ENCODE results near the gene LTBP1.

LTBP1 gene

DNA sequence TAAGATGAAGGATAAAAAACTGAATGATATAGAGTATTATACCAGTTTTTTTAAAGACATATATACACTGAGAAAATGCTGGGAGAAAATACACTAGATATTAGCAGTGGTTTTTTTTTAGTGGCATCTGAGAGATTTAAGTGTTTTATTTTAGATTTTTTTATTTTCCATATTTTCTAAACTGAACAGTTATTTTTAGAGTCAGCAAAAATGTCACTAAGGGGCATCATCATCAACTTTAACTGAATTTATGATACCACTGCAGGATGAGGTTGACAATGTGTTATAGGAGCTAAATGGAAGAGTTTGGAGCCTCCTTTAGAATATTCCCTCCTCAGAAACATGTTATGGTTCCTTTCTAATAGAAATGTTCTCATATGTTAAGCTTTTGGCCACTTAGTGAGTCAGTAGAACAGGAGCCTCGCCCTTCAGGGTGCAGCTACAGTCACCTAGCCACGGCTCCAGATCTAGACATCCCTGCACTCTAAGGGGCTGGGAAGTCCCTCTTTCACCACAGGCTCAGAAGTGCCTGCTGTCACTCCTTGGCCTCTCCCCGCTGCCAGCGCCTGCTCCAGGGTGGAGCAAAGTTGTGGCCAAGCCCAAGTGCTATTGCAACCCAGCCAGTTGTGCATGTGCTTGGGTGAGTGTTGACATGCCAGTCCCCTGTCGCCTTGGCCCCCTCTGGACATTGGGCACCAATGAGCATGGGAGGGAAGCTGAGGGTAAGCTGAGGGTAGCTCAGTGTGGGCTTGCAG is 319.0 kb downstream of the LTBP1 start:
- no peak for DNase-seq (ENCODE audit: low read depth in 2 of 2)

DNA sequence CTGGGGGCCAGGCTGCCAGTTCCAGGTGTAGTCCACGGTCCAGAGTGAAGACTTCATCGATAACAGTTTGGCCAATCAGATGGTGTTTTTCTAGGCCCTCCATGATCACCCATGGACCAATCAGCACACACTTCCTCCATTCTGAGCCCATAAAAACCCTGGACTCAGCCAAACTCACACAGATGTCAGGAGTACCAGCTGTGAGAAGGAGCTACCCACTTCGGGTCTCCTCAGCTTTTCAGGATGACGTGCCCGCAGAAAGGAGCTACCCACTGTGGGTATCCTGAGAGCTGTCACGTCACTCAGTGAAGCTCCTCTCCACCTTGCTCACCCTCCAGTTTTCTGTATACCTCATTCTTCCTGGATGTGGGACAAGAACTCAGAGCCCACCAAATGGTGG is 319.7 kb downstream of the LTBP1 start:
- no peak for DNase-seq (ENCODE audit: low read depth in 2 of 2)

DNA sequence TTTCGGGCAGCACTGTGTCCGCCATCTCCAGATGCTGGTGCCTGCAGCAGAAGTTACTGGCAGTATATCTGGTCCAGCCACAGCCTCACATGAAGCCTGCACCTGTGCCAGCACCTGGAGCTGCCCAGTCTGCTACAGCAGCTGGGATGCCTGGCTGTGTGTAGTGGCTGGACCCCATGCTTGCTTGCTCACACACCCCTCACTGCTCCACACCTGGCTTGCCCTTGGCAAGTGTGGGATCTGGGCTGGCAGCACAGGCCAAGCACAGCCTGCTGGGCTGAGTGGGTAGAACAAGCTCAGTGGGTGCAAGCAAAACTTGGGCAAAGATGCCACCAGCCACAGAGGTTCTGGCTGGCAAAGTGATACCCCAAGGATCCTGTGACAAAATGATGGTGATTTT is 320.3 kb downstream of the LTBP1 start:
- DNase-seq (ENCODE audit: low read depth in 2 of 2): no peak

DNA sequence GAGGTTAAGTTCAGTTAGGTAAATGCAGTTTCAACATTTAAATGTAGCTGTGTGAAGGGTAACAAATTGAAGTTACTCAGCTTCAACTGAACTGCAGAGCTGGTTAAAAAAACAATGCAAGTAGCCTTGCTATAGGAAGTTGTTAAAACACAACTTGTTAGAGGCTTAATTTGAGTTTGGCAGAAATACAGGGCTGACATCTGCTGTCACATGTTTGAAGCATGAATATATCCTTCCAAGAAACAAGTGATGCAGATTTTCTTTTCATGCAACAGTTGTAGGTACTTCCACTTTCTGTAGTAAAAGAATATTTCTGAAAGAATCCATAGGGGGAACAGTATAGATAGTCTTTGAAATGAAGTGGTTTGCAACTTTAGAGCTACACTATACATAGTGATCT is 321.0 kb downstream of the LTBP1 start:
- no peak for DNase-seq (ENCODE audit: low read depth in 2 of 2)

DNA sequence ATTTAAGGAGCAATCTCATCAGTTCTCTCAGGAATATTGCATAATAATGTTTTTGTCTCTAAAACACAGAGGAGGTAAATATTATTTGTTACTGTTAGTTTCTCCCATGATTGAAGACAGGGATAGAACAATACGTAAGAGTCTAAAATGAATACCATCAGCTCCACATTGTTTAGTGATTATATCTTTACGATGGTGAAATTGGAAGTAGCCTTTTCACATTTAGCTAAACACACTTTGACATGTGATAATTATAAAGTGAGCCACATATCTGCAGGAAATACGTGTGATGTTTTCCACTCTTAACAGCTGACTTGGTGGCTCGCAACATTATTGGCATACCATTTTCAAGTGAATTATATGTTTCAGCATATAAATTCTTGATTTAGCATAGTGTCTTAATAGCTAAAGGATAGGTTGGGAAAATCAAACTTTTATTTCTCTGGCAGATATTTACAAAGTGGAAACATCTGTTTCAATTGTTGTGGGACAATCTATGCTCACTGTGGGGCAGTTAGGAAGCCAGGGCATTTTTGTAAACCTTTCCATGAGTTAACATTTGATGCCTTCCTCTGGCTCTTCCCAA is 321.6 kb downstream of the LTBP1 start:
- DNase-seq (ENCODE audit: low read depth in 2 of 2): peak; percentile 61 to 62

DNA sequence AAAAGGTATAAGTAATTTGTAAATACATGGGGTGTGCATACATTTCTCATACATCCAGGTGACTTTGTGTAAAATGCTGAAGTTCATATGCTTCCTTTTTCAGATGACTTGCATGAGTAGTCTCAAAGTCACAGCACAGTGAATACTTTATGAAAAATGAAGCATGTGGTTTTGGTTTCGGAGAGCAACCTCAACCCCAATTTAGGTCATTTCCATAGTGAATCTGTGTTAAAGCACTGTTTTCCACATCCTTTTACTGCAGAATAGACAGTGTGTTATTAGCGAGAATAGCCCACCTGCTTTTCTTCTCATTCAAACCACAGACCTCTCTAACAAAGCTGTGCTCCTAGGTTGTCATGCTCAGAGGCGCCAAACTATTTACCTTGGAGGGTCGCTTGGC is 325.2 kb downstream of the LTBP1 start:
- DNase-seq (ENCODE audit: low read depth in 2 of 2): no peak

DNA sequence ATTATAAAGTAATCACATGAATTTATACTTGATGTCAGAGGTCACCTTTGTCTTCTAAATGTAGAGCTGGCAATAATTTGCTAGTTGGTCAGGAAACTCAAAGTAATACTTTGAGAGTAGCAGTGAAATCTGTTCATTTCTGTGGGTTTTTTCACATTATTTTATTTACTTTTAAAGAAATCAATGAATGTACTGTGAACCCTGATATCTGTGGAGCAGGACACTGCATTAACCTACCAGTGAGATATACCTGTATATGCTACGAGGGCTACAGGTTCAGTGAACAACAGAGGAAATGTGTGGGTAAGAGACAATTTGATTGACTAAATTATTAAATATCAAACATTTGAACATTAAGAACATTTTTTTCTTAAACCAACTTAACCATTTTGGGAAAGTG is 326.7 kb downstream of the LTBP1 start:
- DNase-seq (ENCODE audit: low read depth in 2 of 2): no peak

DNA sequence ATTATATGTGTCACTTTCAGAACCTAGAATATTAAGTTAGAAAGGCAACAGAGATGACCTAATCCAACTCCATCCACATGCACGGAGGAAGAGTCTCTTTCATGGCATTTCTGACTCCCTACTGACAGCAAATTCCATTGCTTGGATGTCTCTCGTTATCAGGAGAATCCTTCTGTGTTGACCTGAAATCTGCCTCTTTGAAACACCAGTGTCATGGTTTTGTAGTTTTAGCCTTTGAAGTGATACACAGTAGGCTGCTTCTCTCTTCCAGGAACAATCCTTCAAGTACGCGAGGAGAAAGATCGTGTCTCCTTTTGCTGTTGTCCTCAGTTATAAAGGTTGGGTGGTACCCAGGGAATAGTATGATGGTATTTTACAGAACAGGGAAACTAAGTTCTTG is 327.8 kb downstream of the LTBP1 start:
- no peak for DNase-seq (ENCODE audit: low read depth in 2 of 2)

DNA sequence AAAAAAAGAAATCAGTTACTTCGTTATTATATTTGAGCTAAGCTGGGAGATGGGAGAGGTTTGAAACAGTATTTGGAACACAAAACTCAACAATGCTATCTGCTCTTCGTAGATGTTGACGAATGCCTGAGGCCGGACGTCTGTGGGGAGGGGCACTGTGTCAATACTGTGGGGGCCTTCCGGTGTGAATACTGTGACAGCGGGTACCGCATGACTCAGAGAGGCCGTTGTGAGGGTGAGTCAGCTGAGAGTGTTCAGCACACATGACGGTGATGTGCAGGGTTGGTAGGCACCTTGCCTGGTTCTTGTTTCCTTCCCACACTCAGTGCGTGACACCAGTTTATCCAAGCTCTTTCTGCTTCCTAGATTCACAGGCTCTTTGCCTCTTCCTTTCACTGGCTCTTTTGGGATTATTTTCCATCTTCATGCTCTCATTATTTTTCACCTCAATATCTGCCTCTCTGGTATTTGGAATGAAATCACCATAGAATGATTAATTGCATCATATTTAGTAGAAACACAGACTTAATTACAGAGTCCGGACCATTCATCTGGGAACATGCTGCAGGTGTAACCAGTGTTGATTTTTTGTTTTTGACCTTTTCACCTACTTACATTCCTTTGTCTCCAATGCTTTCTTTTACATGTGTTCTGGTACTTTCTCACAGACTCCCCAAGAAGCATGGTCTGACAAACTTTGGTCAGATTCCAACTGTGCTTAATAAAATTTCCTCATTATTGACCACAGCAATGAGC is 329.1 kb downstream of the LTBP1 start:
- no peak for DNase-seq (ENCODE audit: low read depth in 2 of 2)

DNA sequence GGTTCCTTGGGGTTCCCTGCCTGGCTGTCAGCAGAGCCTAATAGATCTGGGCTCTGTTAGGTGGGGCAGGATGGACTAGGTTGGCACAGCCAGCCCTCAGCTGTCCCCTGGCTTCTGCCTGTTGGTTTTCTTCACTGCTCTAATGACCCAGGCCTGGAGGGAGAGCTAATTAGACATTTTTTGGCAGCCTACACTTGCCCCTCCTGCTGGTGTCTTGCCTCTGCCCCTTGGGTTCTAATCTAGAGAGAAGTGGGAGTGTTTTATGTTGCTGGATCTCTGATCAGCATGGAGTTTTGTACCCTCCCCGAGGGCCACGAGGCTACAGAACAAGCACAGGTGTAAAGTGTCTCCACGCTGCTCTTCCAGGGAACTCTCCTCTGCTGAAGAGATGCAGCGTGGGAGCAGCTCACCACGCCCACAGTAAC is 330.3 kb downstream of the LTBP1 start:
- no peak for DNase-seq (ENCODE audit: low read depth in 2 of 2)

DNA sequence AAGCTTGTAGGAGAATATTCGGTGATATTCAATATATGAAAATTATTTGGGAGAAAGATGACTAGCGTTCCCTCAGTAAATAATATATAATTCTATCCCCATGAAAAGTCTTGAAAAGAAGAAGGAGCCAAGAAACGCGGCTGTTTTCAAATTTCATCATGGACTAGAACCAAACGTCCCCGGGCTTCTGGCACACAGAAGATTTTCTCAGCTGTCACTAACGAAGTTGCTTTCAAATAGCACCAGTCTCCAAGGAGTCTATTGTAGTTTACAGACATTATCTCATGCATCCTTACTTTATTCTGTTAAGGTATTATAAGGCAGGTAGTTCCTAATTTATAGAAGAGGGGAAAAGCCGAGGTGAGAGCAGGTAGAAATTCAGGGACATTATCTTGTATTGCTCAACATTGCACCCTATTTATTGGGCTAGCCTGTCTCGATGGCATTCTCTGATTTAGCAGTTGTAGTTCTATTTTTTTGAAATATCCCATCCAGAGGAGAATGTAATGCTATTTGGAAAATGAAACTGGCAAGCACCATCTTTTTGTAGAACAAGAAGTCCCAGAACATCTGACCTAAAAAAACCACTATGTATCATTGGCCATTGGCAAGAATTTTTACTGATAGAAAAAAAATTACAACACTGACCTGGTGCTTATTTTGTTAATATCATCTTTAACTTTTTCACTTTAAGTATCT is 331.6 kb downstream of the LTBP1 start:
- DNase-seq (ENCODE audit: low read depth in 2 of 2): no peak

DNA sequence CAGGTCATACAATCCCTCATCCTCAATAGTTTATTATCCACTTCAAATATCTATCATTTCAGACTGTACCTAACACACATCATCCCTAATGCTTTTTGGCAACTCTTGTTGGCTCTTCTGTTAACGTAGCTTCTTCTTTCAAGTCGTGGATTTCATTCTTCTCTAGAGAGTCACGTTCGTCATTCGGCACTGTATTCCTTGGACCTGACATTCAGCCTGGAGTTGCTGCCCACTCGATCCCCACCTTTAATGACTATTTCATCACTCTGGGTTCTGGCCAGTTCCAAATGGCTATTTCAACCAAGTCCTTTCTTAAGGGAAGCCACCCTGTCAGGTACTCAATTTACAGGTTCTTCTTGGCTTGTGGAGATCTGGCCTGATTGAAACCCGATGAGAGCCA is 337.5 kb downstream of the LTBP1 start:
- DNase-seq (ENCODE audit: low read depth in 2 of 2): no peak

DNA sequence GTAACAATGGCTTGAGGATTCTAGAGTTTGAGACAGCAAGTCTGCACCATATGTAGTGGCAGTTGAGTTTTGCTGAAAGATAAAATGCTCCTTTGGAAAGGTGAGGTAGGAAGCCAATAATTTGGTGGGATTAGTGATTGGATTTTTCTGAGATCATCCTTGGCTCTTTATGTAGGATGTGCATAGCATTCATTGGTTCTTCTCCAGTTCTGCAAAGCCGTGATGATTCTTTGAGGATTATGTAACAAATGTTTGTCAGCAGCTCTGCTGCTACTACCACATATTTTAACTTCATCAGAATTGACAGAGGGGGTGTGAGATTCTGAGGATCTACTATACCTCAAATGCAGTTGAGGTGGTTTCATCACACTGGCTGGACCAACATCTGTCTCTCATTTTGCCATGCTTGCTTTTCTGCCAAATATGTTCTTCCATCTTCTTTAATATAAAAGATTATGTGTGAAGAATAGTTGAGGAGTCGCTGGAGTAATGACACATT is 340.8 kb downstream of the LTBP1 start:
- peak; percentile 84 to 89 for DNase-seq (ENCODE audit: low read depth in 2 of 2)

DNA sequence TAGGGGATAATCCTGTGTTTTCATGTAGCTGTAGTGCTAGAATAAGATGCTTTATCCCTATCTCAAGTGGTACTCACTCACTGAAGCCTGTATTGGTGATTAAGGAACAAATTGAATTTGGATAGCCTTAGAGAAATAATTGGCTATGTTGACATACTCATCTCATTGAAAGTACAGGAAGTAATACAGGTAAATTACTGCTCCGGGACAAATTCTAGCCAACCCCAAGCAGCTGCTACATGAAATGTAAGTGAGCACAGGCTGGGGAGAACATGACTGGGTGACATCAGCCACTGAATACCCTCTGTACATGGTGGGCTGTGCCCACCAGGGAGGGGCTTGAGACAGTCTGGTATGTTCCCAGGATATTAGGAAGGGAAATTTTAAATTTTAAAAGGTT is 341.3 kb downstream of the LTBP1 start:
- no peak for DNase-seq (ENCODE audit: low read depth in 2 of 2)

DNA sequence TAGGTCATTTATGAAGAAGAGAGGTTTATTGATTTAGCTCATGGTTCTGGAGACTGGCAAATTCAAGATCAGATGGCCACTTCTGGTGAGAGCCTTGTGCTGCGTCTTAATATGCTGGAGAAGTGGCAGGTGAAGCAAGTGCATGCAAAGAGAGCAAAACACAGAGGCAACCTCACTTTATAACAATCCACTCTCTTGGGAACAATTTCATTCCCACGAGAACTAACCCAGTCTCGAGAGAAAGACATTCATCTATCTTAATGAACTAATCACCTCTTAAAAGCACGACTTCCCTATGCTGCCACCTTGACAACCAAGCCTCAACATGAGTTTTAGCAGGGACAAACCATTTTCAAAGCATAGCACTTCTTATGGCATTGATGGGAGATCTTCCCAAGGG is 343.2 kb downstream of the LTBP1 start:
- no peak for DNase-seq (ENCODE audit: low read depth in 2 of 2)

DNA sequence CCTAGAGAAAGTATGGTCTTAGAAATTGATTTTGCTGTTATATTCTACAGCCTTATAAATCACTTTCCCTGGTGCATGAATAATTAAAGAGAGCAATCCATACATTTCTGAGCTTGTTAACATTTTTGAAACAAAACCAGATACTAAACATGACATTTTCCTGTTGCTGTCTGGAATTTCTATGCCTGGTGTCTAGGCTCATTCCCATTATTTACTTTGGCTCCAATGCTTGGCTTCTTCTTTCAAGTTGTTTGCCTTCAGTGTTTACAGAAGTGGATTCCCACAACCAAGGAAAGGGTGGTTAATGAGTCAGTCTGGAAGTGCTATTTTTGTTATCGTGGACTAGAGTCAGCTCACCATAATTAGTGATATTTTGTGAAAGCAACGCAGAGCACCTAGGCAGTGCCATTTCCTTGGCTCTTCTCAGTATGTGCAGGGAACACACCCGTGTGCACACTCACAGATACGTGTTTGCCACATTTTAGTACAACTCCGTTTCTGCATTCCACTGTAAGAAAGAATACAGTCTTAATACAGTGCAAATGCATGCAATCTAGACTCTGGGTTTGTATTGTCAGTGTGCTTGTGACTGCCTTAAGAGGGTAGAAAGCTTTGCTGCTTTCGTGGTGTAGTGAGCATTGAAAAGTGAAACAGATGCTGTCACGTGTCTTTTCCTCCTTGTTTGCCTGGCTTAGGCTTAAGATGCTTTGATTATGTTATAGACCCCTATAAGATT is 344.7 kb downstream of the LTBP1 start:
- peak; percentile 84 for DNase-seq (ENCODE audit: low read depth in 2 of 2)

DNA sequence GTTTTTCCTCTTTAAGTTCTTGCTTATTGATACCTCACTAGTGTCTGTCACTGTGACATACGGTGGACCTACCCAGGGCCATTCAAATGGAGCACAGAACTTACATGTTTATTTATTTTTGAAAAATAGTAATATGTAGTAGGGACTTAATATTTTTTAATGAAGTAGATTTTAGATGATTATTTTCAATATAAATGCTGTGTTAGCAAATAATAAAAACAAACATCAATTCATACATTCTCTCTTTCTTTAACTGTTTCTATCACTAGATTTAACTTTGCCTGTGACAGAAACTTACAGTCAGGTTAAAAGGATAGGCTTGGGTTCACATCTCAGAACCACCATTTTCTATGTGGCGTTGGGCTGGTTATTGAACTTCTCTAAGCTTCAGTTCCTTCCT is 345.3 kb downstream of the LTBP1 start:
- no peak for DNase-seq (ENCODE audit: low read depth in 2 of 2)

DNA sequence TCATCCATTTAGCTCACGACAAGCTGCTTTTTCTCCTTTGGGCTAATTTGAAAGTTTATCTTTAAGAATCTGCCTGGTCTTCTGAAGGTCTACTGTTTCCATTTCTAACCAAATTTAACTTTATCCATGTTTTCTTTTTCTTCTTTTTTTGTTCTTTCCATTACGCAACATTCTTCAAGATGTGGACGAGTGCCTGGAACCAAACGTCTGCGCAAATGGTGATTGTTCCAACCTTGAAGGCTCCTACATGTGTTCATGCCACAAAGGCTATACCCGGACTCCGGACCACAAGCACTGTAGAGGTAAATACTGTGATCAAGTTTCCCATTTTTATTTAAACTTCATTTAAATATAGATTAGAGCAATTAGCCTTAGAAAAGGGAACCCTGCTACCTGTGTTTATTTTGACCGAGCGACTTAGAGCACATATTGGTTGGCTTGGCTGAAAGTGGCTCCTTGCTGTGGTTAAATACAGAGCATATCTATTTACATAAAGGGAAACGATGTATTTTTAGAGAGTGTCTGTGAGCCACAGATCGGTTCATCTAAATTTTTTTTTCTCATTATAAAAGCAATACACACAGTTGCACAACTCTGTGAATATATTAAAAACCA is 346.3 kb downstream of the LTBP1 start:
- DNase-seq (ENCODE audit: low read depth in 2 of 2): no peak

DNA sequence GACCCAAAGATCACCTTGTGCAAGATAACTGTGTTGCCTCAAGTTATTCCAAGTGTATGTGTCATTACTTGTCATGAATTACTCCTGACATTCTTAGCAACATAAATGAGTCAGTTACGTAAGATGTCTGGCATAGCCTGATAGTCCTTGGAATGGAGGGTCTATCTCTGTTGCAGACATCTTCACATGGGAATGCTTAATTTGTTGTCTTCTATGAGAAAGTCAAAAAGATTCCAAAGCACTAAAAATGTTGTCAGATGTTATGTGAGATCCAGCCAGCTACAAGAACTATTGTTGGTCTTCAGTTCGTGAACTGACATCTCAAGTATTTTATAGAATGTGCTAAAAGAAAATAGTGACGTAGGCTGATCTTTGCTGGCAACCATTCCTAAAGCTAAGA is 351.5 kb downstream of the LTBP1 start:
- DNase-seq (ENCODE audit: low read depth in 2 of 2): peak; percentile 83

DNA sequence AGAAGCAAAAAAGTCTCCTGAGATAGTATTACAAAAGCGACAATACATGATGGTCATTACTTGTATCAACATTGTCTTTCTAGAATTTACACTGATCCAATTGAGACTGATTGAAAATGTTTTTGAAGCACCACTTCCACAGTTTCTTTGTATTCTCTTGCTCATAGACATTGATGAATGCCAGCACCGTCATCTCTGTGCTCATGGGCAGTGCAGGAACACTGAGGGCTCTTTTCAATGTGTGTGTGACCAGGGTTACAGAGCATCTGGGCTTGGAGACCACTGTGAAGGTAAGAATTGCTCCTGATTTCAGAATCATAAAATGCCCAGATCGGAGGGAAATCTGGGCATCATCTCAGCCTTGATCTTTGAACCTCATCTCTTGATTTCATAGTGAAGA is 354.6 kb downstream of the LTBP1 start:
- DNase-seq (ENCODE audit: low read depth in 2 of 2): no peak

DNA sequence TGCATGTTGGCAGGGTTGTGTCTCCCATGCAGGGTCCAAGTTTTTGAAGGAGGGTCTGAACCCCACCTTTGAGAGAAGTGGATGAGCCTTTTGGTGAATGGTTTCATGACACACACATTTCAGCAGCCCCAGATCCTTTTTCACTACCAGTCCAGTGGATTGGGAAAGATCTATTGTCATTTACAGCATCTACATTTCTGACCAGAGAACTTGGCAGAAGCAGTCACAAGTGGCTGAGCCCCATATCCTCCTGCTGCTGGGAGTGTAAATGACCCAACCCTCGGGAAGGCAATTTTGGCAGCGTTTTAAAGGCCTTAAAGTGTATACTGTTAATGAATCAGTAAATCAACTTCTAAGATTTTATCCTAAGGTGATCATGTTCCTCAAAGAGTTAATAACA is 355.6 kb downstream of the LTBP1 start:
- no peak for DNase-seq (ENCODE audit: low read depth in 2 of 2)

All from fibroblast of skin of left biceps (primary cell).